ENCODE results near the gene KIF17.
A peak's percentile ranks its signal among the peaks of the same experiment; 100 is the strongest.

Gene KIF17

GRCh38 chr1:20735581-20736111 lies 17.8 kb upstream of the KIF17 start:
- no peak for DNase-seq (ENCODE audit: low read depth in 1 of 2, low spot score in 1 of 2)
- no peak overlapping the region for H3K4me3 ChIP-seq (replicated peaks; ENCODE audit: insufficient read depth, low read length)
- TF ChIP-seq GABPA (IDR thresholded peaks at IDR 0.05; ENCODE audit: low read depth) = no peak
- TF ChIP-seq POLR2AphosphoS5 (IDR thresholded peaks at IDR 0.05; ENCODE audit: low read depth) = no peak
- TF ChIP-seq SPI1 (IDR thresholded peaks at IDR 0.05; ENCODE audit: borderline replicate concordance, low read depth) = no peak
- no peak for TF ChIP-seq REST (IDR thresholded peaks at IDR 0.05; ENCODE audit: insufficient replicate concordance, low read depth)
- no peak for TF ChIP-seq CTCF (IDR thresholded peaks at IDR 0.05; ENCODE audit: insufficient read depth, low read length)
- H3K27me3 ChIP-seq (ENCODE audit: insufficient read depth, poor library complexity, severe bottlenecking) = peaks cover 18% of the 10 kb centered on the region
- H3K27ac ChIP-seq (replicated peaks) = no peak overlapping the region

GRCh38 chr1:20733360-20733975 lies 15.7 kb upstream of the KIF17 start:
- no peak for DNase-seq (ENCODE audit: low read depth in 1 of 2, low spot score in 1 of 2)
- no peak overlapping the region for H3K4me3 ChIP-seq (replicated peaks; ENCODE audit: insufficient read depth, low read length)
- TF ChIP-seq REST (IDR thresholded peaks at IDR 0.05; ENCODE audit: insufficient replicate concordance, low read depth) (no peak), POLR2AphosphoS5 (IDR thresholded peaks at IDR 0.05; ENCODE audit: low read depth) (no peak), GABPA (IDR thresholded peaks at IDR 0.05; ENCODE audit: low read depth) (no peak), CTCF (IDR thresholded peaks at IDR 0.05; ENCODE audit: insufficient read depth, low read length) (no peak), SPI1 (IDR thresholded peaks at IDR 0.05; ENCODE audit: borderline replicate concordance, low read depth) (no peak)
- H3K27ac ChIP-seq (replicated peaks) = no peak overlapping the region
- peaks cover 40% of the 10 kb centered on the region for H3K27me3 ChIP-seq (ENCODE audit: insufficient read depth, poor library complexity, severe bottlenecking)

GRCh38 chr1:20732588-20733359 lies 15.0 kb upstream of the KIF17 start, which contains the start of gene SH2D5:
Gene SH2D5, minus strand, starts transcription at chr1:20732703. Its CDS starts 4,659 bp downstream, at chr1:20728044.
- TF ChIP-seq CTCF (IDR thresholded peaks at IDR 0.05; ENCODE audit: insufficient read depth, low read length) = peak; percentile 26
- TF ChIP-seq SPI1 (IDR thresholded peaks at IDR 0.05; ENCODE audit: borderline replicate concordance, low read depth) = no peak
- no peak within 1 kb of the TSS for H3K27ac ChIP-seq (replicated peaks)
- peak within 1 kb of the TSS; percentile 54 for H3K4me3 ChIP-seq (replicated peaks; ENCODE audit: insufficient read depth, low read length)

More at GRCh38 chr1:20732588-20733359, 15.0 kb upstream of the KIF17 start, which contains the start of gene SH2D5:
- H3K27me3 ChIP-seq (ENCODE audit: insufficient read depth, poor library complexity, severe bottlenecking) = peaks cover 42% of the 10 kb centered on the region
- peak; percentile 69 to 73 for DNase-seq (ENCODE audit: low read depth in 1 of 2, low spot score in 1 of 2)
